Suppressor macrophage (primary cell): ENCODE measurements around the gene GLIS2.
"Not testable (repeated sequence)": the region's sequence is repeated elsewhere in the genome, so short reads cannot be mapped to it uniquely, and the experiment has no call there.

Experiments
- DNase-seq, 4 experiments: peaks; one replicate each; pipeline ENCODE4 v3.0.0-alpha.2; 2020 to 2022

Gene GLIS2

DNA sequence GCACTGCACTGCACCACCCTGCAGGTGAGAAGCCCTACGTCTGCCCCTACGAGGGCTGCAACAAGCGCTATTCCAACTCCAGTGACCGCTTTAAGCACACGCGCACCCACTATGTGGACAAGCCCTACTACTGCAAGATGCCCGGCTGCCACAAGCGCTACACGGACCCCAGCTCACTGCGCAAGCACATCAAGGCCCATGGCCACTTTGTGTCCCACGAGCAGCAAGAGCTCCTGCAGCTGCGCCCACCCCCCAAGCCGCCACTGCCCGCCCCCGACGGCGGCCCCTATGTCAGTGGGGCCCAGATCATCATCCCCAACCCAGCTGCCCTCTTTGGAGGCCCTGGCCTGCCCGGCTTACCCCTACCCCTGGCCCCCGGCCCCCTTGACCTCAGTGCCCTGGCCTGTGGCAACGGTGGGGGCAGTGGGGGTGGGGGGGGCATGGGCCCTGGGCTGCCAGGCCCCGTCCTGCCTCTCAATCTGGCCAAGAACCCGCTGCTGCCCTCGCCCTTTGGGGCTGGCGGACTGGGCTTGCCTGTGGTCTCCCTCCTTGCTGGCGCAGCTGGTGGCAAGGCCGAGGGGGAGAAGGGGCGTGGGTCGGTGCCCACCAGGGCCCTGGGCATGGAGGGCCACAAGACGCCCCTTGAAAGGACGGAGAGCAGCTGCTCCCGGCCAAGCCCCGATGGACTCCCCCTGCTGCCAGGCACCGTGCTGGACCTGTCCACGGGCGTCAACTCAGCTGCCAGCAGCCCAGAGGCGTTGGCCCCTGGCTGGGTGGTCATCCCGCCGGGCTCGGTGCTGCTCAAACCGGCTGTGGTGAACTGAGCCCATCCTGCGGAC, 21.1 kb downstream of the GLIS2 start:
- no peak for DNase-seq

DNA sequence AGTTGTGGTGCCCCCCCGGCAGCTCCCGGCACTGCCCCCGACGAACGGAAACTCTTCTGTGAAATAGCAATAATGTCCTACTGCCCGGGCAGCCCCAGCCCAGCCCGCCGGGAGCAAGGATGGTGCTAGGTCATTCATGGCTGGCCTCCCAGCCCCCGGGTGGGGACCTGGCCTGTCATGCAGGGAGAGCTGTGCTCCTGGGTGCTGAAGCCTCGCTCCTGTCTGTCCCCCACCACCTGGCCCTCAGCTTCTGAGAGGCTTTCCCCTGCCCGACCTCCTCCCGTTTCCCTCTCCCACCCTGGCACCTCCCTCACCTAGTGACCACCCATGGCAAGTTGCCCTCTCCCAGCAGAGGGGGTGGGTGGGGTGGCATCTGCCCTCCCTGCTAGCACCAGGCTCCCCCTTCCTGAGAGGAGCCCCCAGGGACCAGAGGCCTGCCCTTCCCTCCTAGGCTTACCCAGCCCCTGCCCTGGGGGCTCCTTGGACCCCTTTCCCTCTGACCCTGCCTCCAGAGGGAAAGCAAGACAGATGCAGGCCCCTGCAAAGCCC, 21.7 kb downstream of the GLIS2 start:
- no peak for DNase-seq

DNA sequence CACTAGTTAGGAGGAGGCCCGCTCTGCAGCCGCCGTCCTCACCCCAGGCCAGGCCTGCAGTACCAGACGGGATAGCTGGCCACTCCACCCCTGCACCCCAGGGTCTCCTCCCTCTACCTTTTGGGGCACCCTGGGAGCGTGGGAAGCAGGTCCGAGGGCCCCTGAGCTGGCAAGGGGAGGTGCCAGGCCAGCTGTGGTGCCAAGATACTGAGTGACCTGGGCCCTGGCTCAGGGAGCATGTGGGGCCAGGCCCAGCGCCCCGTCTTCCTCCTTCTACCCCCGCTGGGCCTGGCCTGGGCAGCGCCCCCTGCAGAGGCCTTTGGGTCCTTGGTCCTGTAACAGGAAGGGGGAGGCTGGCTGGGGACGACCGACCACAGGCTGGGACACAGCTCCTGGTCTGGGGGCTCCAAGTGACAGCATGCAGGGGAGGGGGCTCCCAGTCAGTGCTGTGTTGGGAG, 22.3 kb downstream of the GLIS2 start:
- DNase-seq, result no peak

DNA sequence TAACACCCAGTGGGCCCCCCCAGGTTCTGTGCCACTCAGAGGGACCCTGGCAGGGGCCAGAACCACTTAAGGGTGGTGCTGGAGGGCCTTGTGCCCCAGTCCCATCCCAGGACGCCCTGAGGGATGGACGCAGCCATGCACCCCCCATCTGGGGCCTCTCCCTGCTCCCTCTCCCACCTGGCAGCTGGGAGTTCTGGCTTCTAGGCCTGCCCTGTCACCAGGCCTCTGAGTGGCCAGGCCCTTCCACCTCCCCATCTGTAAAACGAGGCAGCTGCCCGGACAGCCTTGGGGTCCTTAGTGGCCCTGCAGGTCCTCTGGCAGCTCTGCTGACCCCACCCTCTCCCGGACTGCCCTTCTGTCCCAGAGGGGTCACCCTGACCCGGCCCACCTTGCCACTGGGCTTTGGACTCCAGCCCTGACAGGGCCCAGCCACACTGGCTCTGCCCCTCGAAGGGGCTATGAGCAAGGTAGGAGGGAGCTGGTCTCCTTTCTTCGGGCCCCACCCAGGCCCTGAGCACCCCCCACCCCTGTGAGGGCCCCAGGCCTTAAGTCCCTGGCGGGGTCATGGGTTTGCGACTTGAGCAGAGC, 22.9 kb downstream of the GLIS2 start:
- no peak for DNase-seq

DNA sequence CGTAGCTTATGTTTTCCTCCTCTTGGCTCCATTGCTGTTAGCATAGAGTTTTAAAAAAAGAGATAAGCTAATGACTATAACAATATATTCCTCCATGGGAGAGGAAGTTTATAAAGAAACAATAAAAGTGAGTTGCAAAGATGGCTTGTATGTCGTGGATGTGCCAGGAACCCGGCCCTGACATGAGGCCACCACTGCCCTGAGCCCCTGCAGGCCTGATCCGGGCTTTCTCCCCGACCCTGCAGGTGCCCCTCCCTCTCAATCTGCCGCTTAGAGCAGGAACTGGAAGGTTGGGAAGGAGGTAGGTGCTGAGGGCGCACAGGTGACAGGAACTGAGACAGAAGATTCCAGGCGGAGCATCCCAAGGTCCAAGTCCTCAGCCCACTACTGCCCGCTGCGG, 23.6 kb downstream of the GLIS2 start:
- no peak for DNase-seq

DNA sequence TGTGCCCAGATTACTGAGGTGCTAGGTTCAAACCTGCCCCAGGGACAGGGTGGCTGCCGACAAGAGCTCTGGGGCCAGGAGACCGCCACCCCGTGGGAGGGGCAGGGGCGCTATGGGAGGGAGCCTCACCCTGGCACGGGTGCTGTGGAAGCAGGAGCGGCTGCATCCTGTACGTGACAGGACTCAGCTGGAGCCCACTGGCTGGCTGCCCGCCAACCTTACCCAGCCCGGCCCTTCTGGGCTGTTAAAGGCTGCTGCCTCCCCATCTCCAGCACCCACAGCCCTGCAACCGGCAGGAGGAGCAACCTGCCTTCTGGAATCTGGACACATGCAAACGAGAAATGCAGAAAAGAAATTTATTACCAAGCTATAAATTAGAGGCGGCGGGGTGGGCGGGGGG, 24.0 kb downstream of the GLIS2 start:
- DNase-seq, result no peak

DNA sequence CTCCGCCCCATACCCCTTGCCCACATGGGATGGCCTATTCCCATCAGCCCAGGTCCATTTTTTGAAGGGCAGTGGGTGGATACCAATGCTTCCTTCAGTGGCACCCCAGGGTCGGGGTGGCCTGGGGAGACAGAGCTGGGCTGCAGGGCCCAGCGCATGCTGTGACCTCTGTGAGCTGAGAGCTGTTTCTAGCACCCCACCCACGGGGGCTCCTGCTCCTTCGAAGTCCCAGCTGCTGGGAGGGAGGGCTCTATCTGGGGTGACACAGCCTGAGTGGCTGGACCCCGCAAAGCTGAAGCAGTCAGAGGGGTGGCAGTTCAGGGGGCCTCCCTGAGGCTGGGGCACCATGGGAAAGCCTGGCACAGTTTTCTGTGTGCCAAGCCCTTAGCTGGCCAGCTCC, 24.6 kb downstream of the GLIS2 start:
- DNase-seq, result no peak

DNA sequence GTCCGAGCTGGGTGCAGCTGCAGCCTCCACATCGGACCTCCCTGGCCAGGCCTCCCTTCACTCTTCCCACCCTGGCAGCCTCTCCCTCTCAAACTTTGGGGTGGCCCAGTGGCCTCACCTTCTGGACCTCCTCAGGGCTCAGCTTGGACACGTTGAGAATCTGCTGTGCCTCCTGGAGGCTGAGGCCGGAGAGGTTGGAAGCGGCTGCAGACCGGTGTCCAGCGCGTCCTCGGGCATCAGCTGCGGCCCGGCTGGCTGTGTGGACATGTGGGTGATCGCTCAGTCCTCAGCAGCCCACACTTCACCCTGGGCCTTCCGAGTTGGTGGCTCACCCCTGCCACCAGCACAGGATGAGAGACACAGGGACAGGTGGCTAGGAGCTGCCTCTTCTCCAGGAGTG, 25.4 kb downstream of the GLIS2 start:
- DNase-seq, result no peak

DNA sequence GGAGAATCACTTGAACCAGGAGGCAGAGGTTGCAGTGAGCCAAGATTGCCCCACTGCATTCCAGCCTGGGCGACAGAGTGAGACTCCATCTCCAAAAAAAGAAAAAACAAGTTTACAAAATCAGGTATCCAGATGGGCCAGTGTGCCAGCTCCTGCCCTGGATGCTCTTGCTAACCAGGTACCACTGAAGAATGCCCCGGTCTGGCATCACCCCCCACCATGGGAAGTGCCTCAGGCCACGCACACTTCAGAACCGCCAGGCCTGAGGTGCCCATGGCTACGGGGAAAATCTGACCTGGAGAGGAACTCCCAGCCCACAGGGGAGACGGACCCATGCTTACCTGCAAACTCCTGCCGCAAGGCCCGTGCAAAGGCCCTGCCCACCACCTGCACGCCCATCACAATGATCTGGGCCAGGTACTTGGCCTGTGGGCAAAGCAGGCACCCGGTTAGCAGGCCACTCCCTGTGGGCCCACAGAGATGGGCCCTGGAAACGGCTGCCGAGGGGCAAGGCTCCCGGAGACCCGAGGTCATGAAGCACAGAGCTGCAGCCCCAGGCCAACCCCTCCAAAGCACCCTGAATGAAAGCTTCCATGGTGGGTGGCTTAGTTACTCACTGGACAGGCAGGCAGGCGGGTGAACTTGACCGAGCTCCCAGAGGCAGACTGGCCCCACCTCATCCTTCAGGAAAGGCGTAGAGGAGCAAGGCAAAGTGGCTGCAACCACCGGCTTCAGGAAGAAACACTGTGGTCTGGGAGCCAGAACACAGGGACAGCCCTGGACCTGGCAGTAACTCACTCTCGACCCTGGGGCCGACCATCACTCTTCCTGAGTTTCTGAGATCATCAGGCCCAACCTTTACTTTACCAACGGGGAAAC, 27.2 kb downstream of the GLIS2 start:
- no peak for DNase-seq

DNA sequence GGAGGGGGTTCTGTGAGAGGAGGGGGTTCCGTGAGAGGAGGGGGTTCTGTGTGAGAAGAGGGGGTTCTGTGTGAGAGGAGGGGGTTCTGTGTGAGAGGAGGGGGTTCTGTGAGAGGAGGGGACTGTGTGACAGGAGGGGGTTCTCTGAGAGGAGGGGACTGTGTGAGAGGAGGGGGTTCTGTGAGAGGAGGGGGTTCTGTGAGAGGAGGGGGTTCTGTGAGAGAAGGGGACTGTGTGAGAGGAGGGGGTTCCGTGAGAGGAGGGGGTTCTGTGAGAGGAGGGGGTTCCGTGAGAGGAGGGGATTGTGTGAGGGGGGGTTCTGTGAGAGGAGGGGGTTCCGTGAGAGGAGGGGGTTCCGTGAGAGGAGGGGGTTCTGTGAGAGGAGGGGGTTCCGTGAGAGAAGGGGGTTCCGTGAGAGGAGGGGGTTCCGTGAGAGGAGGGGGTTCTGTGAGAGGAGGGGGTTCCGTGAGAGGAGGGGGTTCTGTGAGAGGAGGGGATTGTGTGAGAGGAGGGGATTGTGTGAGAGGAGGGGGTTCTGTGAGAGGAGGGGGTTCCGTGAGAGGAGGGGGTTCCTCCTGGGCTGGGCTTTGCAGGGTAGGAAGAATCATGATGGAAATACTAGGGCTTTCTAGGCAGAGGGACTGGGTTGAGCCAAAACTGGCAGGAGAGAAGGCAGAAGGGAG, 28.6 kb downstream of the GLIS2 start:
- DNase-seq, result not testable (repeated sequence)

DNA sequence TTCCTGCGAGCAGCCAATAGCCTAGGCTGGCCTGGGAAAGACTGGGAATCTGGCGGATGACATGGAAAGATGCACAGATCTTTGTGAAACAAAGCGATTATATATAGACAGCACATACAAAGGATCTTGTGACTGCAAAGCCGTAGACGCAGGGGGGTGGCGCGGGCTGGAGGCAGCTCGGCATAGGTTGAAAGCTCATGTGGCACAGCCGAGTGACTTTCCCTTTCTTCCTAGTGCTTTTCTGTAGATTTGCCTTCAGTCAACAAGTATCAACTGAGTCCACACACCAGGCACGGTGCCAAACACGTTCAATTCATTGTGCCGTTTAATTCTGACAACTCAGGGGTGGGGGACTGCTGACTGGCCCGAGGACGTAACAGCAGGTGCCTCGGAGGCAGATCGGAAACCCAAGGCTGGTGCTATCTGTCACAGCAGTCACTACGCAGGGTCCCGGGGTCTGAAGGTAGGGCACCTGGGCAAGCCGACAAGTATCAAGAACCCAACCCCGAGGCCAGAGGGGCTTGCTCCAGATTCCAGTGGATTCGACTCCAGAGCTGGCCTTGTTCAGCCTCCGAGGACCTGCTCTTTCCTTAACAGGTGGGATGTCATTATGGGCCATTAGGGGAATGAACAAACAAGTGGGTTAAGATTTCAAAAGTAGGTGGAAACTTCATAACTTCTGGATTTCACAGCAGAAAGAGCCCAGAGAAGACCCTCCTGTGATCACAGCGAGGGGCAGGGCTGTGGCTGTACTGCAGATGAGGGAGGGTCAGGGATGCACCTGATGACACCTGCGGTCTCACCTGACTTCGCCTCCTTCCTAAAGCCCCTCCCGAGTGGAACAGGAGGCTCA, 29.3 kb downstream of the GLIS2 start:
- no peak for DNase-seq

DNA sequence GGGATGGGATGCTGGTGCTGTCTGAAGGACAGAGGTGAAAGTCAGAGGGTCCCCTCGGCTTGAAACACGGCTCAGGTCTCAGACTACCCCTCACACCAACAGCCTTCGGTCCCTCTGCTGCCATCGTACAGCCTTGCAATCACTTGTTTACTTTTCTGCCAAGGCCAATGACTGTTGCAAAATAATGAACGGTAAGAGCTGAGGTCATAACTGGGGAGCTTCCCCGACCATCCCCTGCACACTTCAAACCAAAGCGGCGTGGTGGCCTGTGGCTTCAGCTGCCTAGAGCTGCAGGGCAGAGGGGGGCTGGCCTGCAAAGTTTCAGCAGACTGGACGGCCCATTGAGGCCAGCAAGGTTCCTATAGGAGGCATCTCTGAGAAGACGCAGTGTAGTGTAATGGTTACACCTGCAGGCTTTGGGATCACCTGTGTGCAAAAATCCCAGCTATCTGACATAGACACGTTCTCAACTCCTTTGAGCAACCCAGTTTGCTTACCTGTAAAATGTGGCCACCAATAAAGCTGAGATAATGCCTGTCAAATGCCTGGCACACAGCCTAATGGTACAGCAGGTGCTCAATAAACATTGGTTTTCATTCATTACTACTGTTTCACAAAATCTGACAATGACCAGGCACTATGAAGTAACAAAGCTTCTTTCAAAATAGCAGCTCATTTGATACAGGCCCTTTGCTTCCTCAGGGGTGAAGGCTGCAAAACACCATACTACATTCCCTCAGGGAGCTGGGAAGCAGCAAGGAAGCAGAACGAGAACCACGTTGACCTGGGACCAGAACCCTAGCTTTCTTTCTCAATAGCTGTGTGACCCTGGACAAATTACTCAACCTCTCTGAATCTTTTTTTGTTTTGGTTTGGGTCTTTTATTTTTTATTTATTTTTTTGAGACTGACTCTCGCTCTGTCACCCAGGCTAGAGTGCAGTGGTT, 30.2 kb downstream of the GLIS2 start:
- DNase-seq, result peak in 3 of 4 experiments; percentile 44 to 50 (median 46)

DNA sequence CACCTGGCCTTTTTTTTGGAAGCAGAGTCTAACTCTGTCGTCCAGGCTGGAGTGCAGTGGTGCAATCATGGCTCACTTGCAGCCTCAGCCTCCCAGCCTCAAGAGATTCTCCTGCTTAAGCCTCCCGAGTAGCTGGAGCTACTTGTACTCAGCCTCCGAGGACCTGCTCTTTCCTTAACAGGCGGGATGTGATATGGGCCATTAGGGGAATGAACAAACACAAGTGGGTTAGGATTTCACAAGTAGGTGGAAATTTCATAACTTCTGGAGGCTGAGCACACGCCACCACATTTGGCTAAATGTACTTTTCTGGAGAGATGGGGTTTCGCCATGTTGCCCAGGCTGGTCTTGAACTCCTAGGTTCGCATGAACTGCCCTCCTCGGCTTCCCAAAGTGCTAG, 31.1 kb downstream of the GLIS2 start:
- DNase-seq, result peak; percentile 39 to 74 (median 66)

DNA sequence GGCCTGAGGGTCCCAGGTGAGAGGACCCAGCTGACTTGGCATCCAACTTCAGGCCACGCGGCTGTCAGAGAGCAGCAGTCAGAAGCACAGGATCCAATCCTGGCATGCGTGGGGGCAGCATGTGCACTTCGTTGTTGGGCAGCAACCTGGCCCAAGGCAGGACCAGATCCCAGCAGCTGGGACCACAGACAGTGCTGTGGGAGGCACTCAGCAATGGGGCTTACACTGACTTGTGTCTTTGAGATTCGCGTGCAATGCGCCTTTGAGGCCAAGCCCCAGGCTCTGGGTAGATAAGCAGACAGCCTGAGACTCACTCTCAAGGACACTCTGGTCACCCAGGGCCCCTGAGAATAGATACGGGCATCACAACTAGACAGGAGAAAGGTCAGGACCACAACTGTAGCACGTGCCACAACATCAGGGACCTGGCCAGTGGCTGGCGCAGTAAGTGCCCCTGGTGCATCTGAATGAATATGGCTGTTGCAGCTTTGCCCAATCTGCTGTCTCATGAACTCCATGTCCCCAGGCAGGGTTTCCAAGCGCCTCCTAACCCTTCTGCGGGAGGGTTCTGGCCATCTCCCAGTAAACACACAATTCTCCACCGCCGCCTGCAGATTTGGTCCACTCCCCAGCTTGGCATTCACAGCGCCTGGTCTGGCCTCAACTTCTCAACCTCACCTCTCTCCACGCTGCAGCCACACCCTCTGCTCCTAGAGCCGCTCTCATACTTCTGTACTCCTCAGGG, 32.1 kb downstream of the GLIS2 start:
- DNase-seq, result no peak

DNA sequence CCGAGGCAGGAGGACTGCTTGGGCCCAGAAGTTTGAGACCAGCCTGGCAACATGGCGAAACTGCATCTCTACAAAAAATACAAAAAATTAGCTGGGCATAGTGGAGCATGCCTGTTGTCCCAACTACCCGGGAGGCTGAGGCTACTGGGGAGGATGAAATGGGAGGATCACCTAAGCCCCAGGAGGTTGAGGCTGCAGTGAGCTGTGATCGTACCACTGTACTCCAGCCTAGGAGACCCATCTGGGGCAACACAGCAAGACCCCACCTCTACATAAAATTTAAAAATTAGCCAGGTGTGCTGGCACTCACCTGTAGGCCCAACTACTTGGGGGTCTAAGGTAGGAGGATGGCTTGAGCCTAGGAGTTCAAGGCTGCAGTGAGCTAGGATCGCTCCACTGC, 33.5 kb downstream of the GLIS2 start:
- DNase-seq, result no peak

DNA sequence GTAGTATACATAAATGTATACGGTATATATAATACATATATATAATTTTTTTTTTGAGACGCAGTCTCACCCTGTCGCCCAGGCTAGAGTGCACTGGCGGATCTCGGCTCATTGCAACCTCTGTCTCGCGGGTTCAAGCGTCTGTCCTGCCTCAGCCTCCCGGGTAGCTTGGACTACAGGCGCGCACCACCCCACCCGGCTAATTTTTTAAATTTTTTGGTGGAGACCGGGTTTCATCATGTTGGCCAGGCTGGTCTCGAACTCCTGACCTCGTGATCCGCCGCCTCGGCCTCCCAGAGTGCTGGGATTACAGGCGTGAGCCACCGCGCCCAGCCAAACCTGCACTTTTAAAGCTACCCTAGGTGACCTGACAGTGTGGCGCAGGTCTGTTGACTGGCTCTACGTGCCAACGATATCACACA, 34.5 kb downstream of the GLIS2 start:
- no peak for DNase-seq

DNA sequence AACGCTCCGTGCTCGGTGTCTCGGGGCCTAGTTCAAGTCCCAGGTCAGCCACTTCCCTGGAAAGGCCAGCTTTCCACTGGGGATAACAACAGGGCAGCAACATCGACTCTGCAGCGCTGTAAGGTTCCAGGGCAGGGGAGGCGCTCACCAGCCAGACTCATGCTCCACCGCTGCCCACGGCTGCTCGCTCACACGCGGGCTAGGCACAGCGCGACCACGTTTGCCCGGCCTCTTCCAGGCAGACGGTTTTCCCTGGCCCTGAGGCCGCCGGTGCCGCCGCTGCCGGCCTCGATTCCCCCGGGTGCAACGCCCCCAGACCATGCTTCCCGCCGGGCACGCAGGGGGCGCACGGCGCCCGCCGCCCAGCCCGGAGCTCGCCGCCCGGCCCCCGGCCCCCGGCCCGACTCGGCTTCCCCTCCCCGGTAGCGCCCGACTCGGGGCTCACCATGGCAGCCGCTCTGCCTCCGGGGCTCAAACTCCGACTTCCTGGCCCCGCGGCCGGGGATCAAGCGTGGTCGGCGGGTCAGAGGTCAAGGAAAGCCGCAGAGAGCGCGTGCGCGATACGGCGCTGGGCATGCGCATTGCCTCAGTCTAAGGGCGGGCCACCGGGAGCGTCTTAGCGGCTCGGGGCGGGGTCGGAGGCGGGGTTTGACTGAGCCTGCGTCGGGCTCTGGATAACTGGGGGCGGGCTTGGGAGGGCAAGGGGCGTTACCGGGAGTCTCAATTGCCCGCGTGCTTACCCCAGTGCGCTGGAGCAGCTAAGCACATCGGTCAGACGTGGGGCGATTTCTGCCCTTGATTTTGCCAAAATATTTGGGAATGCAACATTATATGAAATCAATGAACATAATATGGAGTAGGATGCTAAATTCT, 35.2 kb downstream of the GLIS2 start, which contains the start of gene PAM16:
PAM16 (minus strand) TSS at position 535 of the 873 bp plus-strand sequence; CDS start at position 448, 87 bp downstream.
- peak; percentile 98 to 99 (median 99) for DNase-seq

DNA sequence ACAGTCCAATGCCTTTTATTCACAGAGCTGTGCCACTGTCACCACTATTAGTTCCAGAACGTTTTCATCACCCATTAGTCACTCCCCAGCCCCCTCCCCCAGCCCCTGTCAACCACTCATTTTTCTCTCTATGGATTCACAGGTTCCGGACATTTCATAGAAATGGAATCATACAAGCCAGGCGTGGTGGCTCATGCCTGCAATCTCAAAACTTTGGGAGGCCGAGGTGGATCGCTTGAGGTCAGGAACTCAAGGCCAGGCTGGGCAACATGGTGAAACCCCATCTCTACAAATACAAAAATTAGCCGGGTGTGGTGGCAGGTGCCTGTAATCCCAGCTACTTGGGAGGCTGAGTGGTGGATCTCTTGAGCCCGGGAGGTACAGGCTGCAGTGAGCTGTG, 36.0 kb downstream of the GLIS2 start:
- no peak for DNase-seq
